ENCODE measurements around the gene CPTP. TPM values are rescaled to one million over a fixed set of nuclear protein-coding genes. Genes with fewer than 3 reads are reported as not detected.
A peak's percentile ranks its signal among the peaks of the same experiment; 100 is the strongest.

Gene CPTP
- total and polyA plus RNA-seq, 2 of the 13 experiments (the other 11 are each of a cell fraction or from before 2014, with no cell fraction given): 5.5 to 9.3 TPM

- TF ChIP-seq DPF2 (CRISPR knock-in tag; IDR thresholded peaks at IDR 0.05; ENCODE audit: borderline replicate concordance, low read depth): peak; percentile 74; the same call in 1 of the 2 replicates
- TF ChIP-seq FOXC1 (CRISPR knock-in tag; IDR thresholded peaks at IDR 0.05; ENCODE audit: borderline replicate concordance): peak; percentile 50; the same call in 1 of the 2 replicates
- TF ChIP-seq GATAD2A (CRISPR knock-in tag; IDR thresholded peaks at IDR 0.05): peak; percentile 47; the same call in 1 of the 2 replicates
- no peak for TF ChIP-seq GABPA (IDR thresholded peaks at IDR 0.05; ENCODE audit: low read depth, low read length)
- TF ChIP-seq GABPA (CRISPR knock-in tag; IDR thresholded peaks at IDR 0.05; ENCODE audit: low read depth): peak; percentile 60
- no peak for TF ChIP-seq ZFAT (CRISPR knock-in tag; conservative IDR thresholded peaks at IDR 0.05)
- TF ChIP-seq ZNF83 (CRISPR knock-in tag; IDR thresholded peaks at IDR 0.05; ENCODE audit: borderline replicate concordance): peak; percentile 57; the same call in 1 of the 2 replicates
- 0 out of 2 replicates have a peak, but pooled peaks have one; percentile 65 for TF ChIP-seq PAX8 (CRISPR knock-in tag; IDR thresholded peaks at IDR 0.05; ENCODE audit: borderline replicate concordance)
- TF ChIP-seq NFKB2 (CRISPR knock-in tag; IDR thresholded peaks at IDR 0.05; ENCODE audit: borderline replicate concordance): peak; percentile 50; the same call in 1 of the 2 replicates
- TF ChIP-seq MED8 (CRISPR knock-in tag; IDR thresholded peaks at IDR 0.05; ENCODE audit: insufficient replicate concordance): no peak
- TF ChIP-seq, protein P1, sequence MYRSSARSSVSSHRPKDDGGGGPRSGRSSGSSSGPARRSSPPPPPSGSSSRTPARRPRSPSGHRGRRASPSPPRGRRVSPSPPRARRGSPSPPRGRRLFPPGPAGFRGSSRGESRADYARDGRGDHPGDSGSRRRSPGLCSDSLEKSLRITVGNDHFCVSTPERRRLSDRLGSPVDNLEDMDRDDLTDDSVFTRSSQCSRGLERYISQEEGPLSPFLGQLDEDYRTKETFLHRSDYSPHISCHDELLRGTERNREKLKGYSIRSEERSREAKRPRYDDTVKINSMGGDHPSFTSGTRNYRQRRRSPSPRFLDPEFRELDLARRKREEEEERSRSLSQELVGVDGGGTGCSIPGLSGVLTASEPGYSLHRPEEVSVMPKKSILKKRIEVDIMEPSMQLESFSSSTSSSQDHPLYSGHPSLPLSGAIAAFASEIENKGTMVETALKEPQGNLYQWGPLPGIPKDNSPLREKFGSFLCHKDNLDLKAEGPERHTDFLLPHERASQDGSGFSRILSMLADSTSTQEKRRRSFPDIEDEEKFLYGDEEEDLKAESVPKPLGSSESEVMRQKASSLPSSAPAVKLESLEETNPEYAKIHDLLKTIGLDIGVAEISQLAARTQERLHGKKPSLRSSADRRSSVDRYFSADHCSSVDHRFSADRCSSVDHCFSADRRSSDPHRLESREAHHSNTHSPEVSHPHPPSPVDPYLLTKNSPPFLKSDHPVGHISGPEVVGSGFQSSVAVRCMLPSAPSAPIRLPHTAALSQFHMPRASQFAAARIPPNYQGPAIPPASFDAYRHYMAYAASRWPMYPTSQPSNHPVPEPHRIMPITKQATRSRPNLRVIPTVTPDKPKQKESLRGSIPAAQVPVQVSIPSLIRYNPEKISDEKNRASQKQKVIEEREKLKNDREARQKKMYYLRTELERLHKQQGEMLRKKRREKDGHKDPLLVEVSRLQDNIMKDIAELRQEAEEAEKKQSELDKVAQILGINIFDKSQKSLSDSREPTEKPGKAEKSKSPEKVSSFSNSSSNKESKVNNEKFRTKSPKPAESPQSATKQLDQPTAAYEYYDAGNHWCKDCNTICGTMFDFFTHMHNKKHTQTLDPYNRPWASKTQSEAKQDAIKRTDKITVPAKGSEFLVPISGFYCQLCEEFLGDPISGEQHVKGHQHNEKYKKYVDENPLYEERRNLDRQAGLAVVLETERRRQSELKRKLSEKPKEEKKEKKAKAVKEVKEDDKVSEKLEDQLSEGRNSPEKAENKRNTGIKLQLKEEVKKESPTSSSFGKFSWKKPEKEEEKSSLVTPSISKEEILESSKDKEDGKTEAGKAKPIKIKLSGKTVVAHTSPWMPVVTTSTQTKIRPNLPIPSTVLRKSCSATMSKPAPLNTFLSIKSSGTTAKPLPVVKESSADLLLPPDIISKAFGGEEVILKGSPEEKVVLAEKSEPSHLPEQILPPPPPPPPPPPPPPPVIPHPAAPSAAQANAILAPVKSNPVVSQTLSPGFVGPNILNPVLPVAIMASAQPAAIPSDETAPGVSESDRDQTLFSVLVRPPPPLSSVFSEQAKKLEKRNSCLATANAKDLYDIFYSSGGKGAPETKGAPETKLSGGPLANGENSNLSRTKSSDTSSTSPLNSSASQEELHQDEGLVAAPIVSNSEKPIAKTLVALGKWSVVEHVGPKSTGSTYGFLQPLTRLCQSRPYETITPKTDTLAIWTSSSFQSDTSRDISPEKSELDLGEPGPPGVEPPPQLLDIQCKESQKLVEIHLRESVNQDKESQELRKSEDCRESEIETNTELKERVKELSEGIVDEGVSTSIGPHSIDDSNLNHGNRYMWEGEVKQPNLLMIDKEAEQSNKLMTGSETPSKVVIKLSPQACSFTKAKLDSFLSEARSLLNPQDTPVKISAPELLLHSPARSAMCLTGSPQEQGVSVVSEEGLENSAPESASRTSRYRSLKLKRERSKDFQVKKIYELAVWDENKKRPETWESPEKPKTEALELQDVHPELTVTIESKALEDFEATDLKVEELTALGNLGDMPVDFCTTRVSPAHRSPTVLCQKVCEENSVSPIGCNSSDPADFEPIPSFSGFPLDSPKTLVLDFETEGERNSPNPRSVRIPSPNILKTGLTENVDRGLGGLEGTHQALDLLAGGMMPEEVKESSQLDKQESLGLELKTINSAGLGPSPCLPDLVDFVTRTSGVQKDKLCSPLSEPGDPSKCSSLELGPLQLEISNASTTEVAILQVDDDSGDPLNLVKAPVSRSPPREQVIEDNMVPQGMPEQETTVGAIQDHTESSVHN (CRISPR knock-in tag; IDR thresholded peaks at IDR 0.05): peak; percentile 92; the same call in 1 of the 2 replicates
- TF ChIP-seq ISL2 (CRISPR knock-in tag; IDR thresholded peaks at IDR 0.05): no peak
- peak; percentile 49; the same call in 1 of the 2 replicates for TF ChIP-seq ZNF605 (CRISPR knock-in tag; IDR thresholded peaks at IDR 0.05)
- 0 out of 2 replicates have a peak, but pooled peaks have one; percentile 33 for TF ChIP-seq ZNF232 (CRISPR knock-in tag; IDR thresholded peaks at IDR 0.05; ENCODE audit: borderline replicate concordance)
- no peak for TF ChIP-seq CERS6 (CRISPR knock-in tag; IDR thresholded peaks at IDR 0.05)
- TF ChIP-seq NCOA2 (CRISPR knock-in tag; IDR thresholded peaks at IDR 0.05): no peak
- TF ChIP-seq KAT2B (IDR thresholded peaks at IDR 0.05; ENCODE audit: borderline replicate concordance, low read depth, low read length): no peak
Measured at GRCh38 chr1:1287288-1288110, 37.1 kb upstream of the CPTP start (continued).
